A549 (cell line): ENCODE results near the gene SLC25A10.

ENCODE experiments used
- CHD2 ChIP-seq: fragments of 150-350 bp; IDR thresholded peaks from 2 replicates; pipeline ENCODE4 v1.6.1; 2014; ENCODE audit warnings: low read length; ENCODE audit not compliant: partially characterized antibody
- FOSL2 ChIP-seq, 2 experiments: fragments of 450-650 bp in 1 of 2; fragments of >200 bp in 1 of 2; sonication (Bioruptor Twin) in 1 of 2; formaldehyde crosslinking; IDR thresholded peaks; 2 replicates each; pipeline versions ENCODE4 v1.5.0 to v1.6.1; 2016 to 2020; ENCODE audit warnings: mild to moderate bottlenecking in 1 of 2, moderate library complexity in 1 of 2
- POLR2A ChIP-seq: IDR thresholded peaks from 2 replicates; pipeline ENCODE4 v1.6.1; 2012; ENCODE audit warnings: mild to moderate bottlenecking, low read length
- RNF2 ChIP-seq: fragments of 200-600 bp; sonication (generic); IDR thresholded peaks from 2 replicates; pipeline ENCODE4 v1.6.1; 2016; ENCODE audit warnings: low read depth, mild to moderate bottlenecking, antibody characterized with exemption, moderate library complexity, borderline replicate concordance
- TF ChIP-seq, protein P1 (sequence below): fragments of >200 bp; sonication (Bioruptor Twin); formaldehyde crosslinking; IDR thresholded peaks from 3 replicates; pipeline ENCODE4 v1.5.1; 2016

GRCh38 chr17:81666092-81666341, 46.1 kb upstream of the SLC25A10 start:
- TF ChIP-seq, protein P1, sequence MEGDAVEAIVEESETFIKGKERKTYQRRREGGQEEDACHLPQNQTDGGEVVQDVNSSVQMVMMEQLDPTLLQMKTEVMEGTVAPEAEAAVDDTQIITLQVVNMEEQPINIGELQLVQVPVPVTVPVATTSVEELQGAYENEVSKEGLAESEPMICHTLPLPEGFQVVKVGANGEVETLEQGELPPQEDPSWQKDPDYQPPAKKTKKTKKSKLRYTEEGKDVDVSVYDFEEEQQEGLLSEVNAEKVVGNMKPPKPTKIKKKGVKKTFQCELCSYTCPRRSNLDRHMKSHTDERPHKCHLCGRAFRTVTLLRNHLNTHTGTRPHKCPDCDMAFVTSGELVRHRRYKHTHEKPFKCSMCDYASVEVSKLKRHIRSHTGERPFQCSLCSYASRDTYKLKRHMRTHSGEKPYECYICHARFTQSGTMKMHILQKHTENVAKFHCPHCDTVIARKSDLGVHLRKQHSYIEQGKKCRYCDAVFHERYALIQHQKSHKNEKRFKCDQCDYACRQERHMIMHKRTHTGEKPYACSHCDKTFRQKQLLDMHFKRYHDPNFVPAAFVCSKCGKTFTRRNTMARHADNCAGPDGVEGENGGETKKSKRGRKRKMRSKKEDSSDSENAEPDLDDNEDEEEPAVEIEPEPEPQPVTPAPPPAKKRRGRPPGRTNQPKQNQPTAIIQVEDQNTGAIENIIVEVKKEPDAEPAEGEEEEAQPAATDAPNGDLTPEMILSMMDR: no peak
- TF ChIP-seq FOSL2 (IDR thresholded peaks at IDR 0.05) (no peak), FOSL2 (CRISPR knock-in tag; IDR thresholded peaks at IDR 0.05) (no peak), RNF2 (no peak), POLR2A (no peak), CHD2 (no peak)
